ENCODE results near the gene NUMB. TPM values are rescaled to one million over a fixed set of nuclear protein-coding genes. Genes with fewer than 3 reads are reported as not detected.

NUMB gene
- total RNA-seq, 4 donors from 2014 or later = 27.7 to 52.8 (median 34.2) TPM

DNA sequence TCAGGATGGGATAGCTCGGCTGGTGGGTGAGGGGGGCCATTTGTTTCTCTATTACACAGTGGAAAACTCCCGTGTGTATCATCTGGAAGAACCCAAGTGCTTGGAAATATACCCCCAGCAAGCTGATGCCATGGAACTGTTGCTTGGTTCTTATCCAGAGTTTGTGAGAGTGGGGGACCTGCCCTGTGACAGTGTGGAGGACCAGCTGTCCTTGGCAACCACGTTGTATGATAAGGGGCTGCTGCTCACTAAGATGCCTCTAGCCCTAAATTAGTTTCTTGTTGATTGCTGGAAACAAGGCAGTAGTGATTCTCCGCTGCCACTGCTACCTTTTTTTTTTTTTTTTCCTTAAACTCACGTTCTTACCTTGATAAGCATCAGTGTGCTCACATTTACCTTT, 34.3 kb upstream of the NUMB start:
- TF ChIP-seq, protein P1, sequence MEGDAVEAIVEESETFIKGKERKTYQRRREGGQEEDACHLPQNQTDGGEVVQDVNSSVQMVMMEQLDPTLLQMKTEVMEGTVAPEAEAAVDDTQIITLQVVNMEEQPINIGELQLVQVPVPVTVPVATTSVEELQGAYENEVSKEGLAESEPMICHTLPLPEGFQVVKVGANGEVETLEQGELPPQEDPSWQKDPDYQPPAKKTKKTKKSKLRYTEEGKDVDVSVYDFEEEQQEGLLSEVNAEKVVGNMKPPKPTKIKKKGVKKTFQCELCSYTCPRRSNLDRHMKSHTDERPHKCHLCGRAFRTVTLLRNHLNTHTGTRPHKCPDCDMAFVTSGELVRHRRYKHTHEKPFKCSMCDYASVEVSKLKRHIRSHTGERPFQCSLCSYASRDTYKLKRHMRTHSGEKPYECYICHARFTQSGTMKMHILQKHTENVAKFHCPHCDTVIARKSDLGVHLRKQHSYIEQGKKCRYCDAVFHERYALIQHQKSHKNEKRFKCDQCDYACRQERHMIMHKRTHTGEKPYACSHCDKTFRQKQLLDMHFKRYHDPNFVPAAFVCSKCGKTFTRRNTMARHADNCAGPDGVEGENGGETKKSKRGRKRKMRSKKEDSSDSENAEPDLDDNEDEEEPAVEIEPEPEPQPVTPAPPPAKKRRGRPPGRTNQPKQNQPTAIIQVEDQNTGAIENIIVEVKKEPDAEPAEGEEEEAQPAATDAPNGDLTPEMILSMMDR (IDR thresholded peaks at IDR 0.05) = no peak
- TF ChIP-seq POLR2A (IDR thresholded peaks at IDR 0.05) = no peak
- intact Hi-C loops (cut with DNase I) = no loop called here
- Histone ChIP-seq H3K4me1 (peaks cover 8 to 52% (median 27%) of the 10 kb centered on the region in 3 donors), H3K36me3 (peaks cover 0 to 27% (median 0%) of the 10 kb centered on the region in 3 donors), H3K27ac (no peak overlapping the region), H3K9me3 (no peaks in the 10 kb centered on the region), H3K27me3 (no peaks in the 10 kb centered on the region), H3K4me3 (peak overlapping the region in 1 of 4 donors; percentile 91)
- 68 to 77% methylated on average over 5 of the region's 5 CpGs for WGBS, 2 donors
- no peak for DNase-seq

DNA sequence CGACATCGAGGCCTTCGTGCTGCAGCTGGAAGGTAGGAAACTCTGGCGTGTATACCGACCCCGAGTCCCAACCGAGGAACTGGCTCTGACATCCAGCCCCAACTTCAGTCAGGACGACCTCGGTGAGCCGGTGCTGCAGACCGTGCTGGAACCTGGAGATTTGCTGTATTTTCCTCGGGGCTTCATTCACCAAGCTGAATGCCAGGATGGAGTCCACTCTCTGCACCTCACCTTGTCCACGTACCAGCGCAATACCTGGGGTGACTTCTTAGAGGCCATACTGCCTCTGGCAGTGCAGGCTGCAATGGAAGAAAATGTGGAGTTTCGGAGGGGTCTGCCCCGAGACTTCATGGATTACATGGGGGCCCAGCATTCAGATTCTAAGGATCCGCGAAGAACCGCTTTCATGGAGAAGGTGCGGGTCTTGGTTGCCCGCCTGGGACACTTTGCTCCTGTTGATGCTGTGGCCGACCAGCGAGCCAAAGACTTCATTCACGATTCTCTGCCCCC, 33.8 kb upstream of the NUMB start:
- TF ChIP-seq POLR2A (IDR thresholded peaks at IDR 0.05) = no peak
- TF ChIP-seq, protein P1 (IDR thresholded peaks at IDR 0.05) = no peak
- H3K27ac ChIP-seq = peak overlapping the region in 2 of 4 donors; percentile 94 to 95
- no peaks in the 10 kb centered on the region for H3K27me3 ChIP-seq
- H3K9me3 ChIP-seq = no peaks in the 10 kb centered on the region
- intact Hi-C loops (cut with DNase I) = no loop called here
- 21 to 56% methylated on average over 5 to 18 of the region's 24 CpGs for WGBS, 2 donors
- peaks cover 0 to 22% (median 0%) of the 10 kb centered on the region in 3 donors for H3K36me3 ChIP-seq
- peak overlapping the region; percentile 82 to 91 (median 86) for H3K4me3 ChIP-seq
- no peak for DNase-seq
- H3K4me1 ChIP-seq = peaks cover 8 to 52% (median 27%) of the 10 kb centered on the region in 3 donors

DNA sequence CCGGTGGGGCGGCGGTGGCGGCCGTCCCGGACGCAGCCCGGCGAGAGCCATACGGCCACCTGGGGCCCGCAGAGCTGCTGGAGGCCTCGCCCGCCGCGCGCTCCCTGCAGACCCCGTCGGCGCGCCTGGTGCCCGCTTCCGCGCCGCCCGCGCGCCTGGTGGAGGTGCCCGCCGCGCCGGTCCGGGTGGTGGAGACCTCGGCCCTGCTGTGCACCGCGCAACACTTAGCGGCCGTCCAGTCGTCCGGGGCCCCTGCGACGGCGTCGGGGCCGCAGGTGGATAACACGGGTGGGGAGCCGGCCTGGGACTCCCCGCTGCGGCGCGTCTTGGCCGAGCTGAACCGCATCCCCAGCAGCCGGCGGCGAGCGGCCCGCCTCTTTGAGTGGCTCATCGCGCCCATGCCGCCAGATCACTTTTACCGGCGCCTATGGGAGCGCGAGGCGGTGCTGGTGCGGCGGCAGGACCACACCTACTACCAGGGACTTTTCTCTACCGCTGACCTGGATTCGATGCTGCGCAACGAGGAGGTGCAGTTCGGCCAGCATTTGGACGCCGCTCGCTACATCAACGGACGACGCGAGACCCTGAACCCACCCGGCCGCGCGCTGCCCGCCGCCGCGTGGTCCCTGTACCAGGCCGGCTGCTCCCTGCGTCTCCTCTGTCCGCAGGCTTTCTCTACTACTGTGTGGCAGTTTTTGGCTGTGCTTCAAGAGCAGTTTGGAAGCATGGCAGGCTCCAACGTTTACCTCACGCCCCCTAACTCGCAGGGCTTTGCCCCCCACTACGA, 33.1 kb upstream of the NUMB start:
- TF ChIP-seq, protein P1 (IDR thresholded peaks at IDR 0.05) = no peak
- TF ChIP-seq POLR2A (IDR thresholded peaks at IDR 0.05) = peak in 2 of 4 donors; percentile 69 to 70
- DNase-seq = no peak
- WGBS, 2 donors = 9 to 10% methylated on average over 2 to 18 of the region's 94 CpGs
- no peaks in the 10 kb centered on the region for H3K27me3 ChIP-seq
- no peaks in the 10 kb centered on the region for H3K9me3 ChIP-seq
- H3K4me3 ChIP-seq = peak overlapping the region; percentile 82 to 91 (median 86)
- peaks cover 8 to 52% (median 27%) of the 10 kb centered on the region in 3 donors for H3K4me1 ChIP-seq
- H3K36me3 ChIP-seq = peaks cover 0 to 18% (median 0%) of the 10 kb centered on the region in 3 donors
- intact Hi-C loops (cut with DNase I) = no loop called here
- peak overlapping the region; percentile 92 to 95 (median 94) for H3K27ac ChIP-seq

DNA sequence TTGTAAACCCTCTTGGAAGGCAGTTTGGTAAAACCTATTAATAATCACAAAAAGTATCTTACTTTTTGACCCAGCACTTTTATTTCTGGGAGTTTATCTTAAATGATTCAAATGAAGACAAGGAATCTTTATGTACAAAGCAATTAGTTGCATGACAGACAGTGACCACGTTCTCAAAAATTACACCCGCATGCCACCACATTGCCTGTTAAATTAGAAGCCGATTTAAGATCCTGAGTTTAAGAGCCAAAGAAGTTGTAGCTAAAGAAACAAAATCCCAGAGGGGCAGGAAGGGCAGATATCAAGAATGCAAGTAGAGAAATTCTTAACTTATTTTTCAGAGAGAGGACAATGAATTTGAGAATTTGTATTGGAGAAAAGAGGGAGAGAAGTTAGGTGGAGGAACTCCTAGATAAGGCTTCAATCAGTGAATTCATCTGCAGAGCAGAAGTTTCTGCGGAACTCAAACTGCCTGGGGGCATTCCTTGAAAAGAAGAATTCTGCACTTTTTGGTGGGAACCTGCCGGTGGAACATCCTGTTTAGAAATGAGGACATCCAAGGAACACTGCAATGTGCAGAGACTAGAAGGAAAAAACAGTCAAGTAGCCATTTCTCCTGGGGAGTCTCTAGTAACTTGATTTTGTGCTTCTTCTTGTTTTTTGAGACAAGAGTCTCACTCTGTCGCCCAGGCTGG, 31.3 kb upstream of the NUMB start:
- no peak for DNase-seq
- no peak overlapping the region for H3K4me3 ChIP-seq
- peaks cover 8 to 42% (median 27%) of the 10 kb centered on the region in 3 donors for H3K4me1 ChIP-seq
- intact Hi-C loops (cut with DNase I) = no loop called here
- TF ChIP-seq, protein P1 (IDR thresholded peaks at IDR 0.05) = no peak
- TF ChIP-seq POLR2A (IDR thresholded peaks at IDR 0.05) = no peak
- WGBS, 2 donors = 62 to 74% methylated on average over 6 of the region's 6 CpGs
- no peaks in the 10 kb centered on the region for H3K9me3 ChIP-seq
- H3K27ac ChIP-seq = no peak overlapping the region
- H3K27me3 ChIP-seq = peaks cover 0 to 5% (median 0%) of the 10 kb centered on the region in 4 donors
- peaks cover 0 to 10% (median 0%) of the 10 kb centered on the region in 3 donors for H3K36me3 ChIP-seq
